Measurements from ENCODE around the gene CLEC3B. TPM values are rescaled to one million over a fixed set of nuclear protein-coding genes. Genes with fewer than 3 reads are reported as not detected.

The CLEC3B gene
- total and polyA plus RNA-seq, 2 donors (not counting 1 experiment from before 2014, with no cell fraction given) = 56.3 to 87.2 TPM

DNA sequence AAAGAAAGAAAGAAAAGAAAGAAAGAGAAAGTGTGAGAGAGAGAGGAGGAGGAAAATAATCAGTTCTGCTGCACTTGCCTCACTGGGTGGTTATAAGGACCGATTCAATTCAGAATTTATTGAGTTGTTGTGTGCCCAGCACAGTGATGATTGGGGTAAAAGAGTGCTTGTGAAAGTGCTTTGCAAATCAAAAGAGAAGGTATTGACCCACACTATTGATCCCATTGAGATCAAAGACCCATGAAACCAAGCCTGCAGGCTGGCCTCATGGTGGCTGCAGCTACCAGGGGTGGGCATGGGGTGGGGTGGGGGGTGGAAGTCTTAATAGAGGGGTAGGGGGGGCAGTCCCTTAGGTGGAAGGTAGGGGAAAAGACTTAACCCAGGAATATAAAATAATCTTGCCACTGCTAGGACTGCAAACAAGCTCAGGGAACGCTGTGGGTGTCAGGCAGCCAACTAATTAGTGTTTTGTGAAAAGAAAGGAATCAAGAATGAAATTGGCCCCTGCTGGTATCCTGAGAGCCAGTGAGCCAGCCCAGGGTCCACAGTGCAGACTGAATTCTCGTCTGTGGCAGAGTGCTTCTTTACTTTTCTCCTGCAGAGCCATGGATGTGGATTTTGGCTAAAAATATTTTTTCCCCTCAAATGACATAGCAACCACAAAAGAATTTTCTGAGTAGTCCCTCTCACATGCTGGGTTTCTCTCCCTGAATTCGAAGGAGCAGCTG is 34.2 kb downstream of the CLEC3B start:
- H3K27ac ChIP-seq (ENCODE audit: insufficient read depth, low read length) = peak overlapping the region; percentile 89
- no peaks in the 10 kb centered on the region for H3K79me2 ChIP-seq (ENCODE audit: control insufficient read depth, insufficient read depth, low read length)
- TF ChIP-seq, protein P1, sequence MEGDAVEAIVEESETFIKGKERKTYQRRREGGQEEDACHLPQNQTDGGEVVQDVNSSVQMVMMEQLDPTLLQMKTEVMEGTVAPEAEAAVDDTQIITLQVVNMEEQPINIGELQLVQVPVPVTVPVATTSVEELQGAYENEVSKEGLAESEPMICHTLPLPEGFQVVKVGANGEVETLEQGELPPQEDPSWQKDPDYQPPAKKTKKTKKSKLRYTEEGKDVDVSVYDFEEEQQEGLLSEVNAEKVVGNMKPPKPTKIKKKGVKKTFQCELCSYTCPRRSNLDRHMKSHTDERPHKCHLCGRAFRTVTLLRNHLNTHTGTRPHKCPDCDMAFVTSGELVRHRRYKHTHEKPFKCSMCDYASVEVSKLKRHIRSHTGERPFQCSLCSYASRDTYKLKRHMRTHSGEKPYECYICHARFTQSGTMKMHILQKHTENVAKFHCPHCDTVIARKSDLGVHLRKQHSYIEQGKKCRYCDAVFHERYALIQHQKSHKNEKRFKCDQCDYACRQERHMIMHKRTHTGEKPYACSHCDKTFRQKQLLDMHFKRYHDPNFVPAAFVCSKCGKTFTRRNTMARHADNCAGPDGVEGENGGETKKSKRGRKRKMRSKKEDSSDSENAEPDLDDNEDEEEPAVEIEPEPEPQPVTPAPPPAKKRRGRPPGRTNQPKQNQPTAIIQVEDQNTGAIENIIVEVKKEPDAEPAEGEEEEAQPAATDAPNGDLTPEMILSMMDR (conservative IDR thresholded peaks at IDR 0.05 in 1 of 2, IDR thresholded peaks at IDR 0.05 in 1 of 2; ENCODE audit: low read depth in 1 of 2, low read length in 2 of 2) = no peak
- no peak for TF ChIP-seq EZH2 (IDR thresholded peaks at IDR 0.05; ENCODE audit: low read length, missing control alignments)
- H3K9me3 ChIP-seq (ENCODE audit: control insufficient read depth, insufficient read depth, low read depth, low read length) = no peaks in the 10 kb centered on the region
- H3K36me3 ChIP-seq (ENCODE audit: control insufficient read depth, insufficient read depth, low read length) = no peaks in the 10 kb centered on the region
- DNase-seq (ENCODE audit: low read depth in 2 of 2) = no peak
- peaks cover 36% of the 10 kb centered on the region for H3K4me1 ChIP-seq (ENCODE audit: control insufficient read depth, extremely low read depth, insufficient read depth, low read length)
- H3K4me3 ChIP-seq (replicated peaks in 1 of 4; ENCODE audit: control extremely low read depth in 1 of 4, insufficient read depth in 1 of 4, low read depth in 3 of 4, low read length in 4 of 4) = no peak overlapping the region
- H3K9ac ChIP-seq (ENCODE audit: insufficient read depth, low read length) = no peak overlapping the region
- no peak overlapping the region for H2AFZ ChIP-seq (ENCODE audit: low read length)
- no peaks in the 10 kb centered on the region for H3K27me3 ChIP-seq (ENCODE audit: control insufficient read depth, insufficient read depth, low read length)
- no peak overlapping the region for H3K4me2 ChIP-seq (ENCODE audit: extremely low read depth, insufficient read depth, low read length)
- no peaks in the 10 kb centered on the region for H4K20me1 ChIP-seq (ENCODE audit: control insufficient read depth, extremely low read depth, insufficient read depth, low read length)

DNA sequence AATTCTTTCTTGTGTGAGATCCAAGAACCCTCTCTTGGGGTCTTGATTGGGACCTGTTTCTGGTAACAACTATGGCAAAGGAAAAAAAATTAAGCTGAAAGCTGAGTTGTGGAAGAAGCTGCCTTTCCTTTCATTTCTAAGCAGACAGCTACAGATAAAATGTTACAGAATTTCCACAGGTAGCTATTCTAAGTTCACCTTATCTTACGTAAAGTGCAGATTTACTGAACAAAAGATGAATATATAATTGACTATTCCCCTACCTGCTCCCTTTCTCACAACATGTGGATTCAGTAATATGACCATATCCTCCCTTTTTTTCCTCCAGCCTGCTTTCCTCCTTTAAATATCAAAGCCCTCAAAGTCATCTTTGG is 36.6 kb downstream of the CLEC3B start:
- Histone ChIP-seq H3K27me3 (ENCODE audit: control insufficient read depth, insufficient read depth, low read length) (no peaks in the 10 kb centered on the region), H3K4me2 (ENCODE audit: extremely low read depth, insufficient read depth, low read length) (no peak overlapping the region), H3K36me3 (ENCODE audit: control insufficient read depth, insufficient read depth, low read length) (no peaks in the 10 kb centered on the region), H2AFZ (ENCODE audit: low read length) (no peak overlapping the region), H3K27ac (ENCODE audit: insufficient read depth, low read length) (peak overlapping the region; percentile 89), H3K9me3 (ENCODE audit: control insufficient read depth, insufficient read depth, low read depth, low read length) (no peaks in the 10 kb centered on the region), H3K79me2 (ENCODE audit: control insufficient read depth, insufficient read depth, low read length) (no peaks in the 10 kb centered on the region), H3K4me1 (ENCODE audit: control insufficient read depth, extremely low read depth, insufficient read depth, low read length) (peaks cover 30% of the 10 kb centered on the region), H3K4me3 (replicated peaks in 1 of 4; ENCODE audit: control extremely low read depth in 1 of 4, insufficient read depth in 1 of 4, low read depth in 3 of 4, low read length in 4 of 4) (no peak overlapping the region), H4K20me1 (ENCODE audit: control insufficient read depth, extremely low read depth, insufficient read depth, low read length) (no peaks in the 10 kb centered on the region), H3K9ac (ENCODE audit: insufficient read depth, low read length) (no peak overlapping the region)
- no peak for DNase-seq (ENCODE audit: low read depth in 2 of 2)
- TF ChIP-seq EZH2 (IDR thresholded peaks at IDR 0.05; ENCODE audit: low read length, missing control alignments) = no peak
- TF ChIP-seq, protein P1 (conservative IDR thresholded peaks at IDR 0.05 in 1 of 2, IDR thresholded peaks at IDR 0.05 in 1 of 2; ENCODE audit: low read depth in 1 of 2, low read length in 2 of 2) = no peak

- DNase-seq (ENCODE audit: low read depth in 2 of 2) = peak; percentile 90
- TF ChIP-seq, protein P1 (conservative IDR thresholded peaks at IDR 0.05 in 1 of 2, IDR thresholded peaks at IDR 0.05 in 1 of 2; ENCODE audit: low read depth in 1 of 2, low read length in 2 of 2) = no peak
- no peak for TF ChIP-seq EZH2 (IDR thresholded peaks at IDR 0.05; ENCODE audit: low read length, missing control alignments)
- Histone ChIP-seq H3K9ac (ENCODE audit: insufficient read depth, low read length) (peak overlapping the region; percentile 25), H3K9me3 (ENCODE audit: control insufficient read depth, insufficient read depth, low read depth, low read length) (no peaks in the 10 kb centered on the region), H3K27me3 (ENCODE audit: control insufficient read depth, insufficient read depth, low read length) (no peaks in the 10 kb centered on the region), H3K4me2 (ENCODE audit: extremely low read depth, insufficient read depth, low read length) (peak overlapping the region; percentile 58), H3K4me3 (replicated peaks in 1 of 4; ENCODE audit: control extremely low read depth in 1 of 4, insufficient read depth in 1 of 4, low read depth in 3 of 4, low read length in 4 of 4) (no peak overlapping the region), H3K79me2 (ENCODE audit: control insufficient read depth, insufficient read depth, low read length) (no peaks in the 10 kb centered on the region), H2AFZ (ENCODE audit: low read length) (no peak overlapping the region), H3K27ac (ENCODE audit: insufficient read depth, low read length) (peak overlapping the region; percentile 87), H3K36me3 (ENCODE audit: control insufficient read depth, insufficient read depth, low read length) (no peaks in the 10 kb centered on the region), H4K20me1 (ENCODE audit: control insufficient read depth, extremely low read depth, insufficient read depth, low read length) (no peaks in the 10 kb centered on the region), H3K4me1 (ENCODE audit: control insufficient read depth, extremely low read depth, insufficient read depth, low read length) (peaks cover 30% of the 10 kb centered on the region)
These were observed 38.6 kb downstream of the CLEC3B start for GRCh38 chr3:45064512-45065372.

Data from fibroblast of lung (primary cell).